HepG2 (cell line): ENCODE results near the gene PIK3C3. TPM values are rescaled to one million over a fixed set of nuclear protein-coding genes. Genes with fewer than 3 reads are reported as not detected.

Experiments used
- ATAC-seq: fragments of 200-7000 bp; cut with Tn5 transposase; 3 replicates; pipeline ENCODE4 v1.9.1; 2020; ENCODE audit warnings: mild to moderate bottlenecking, moderate library complexity
- BruUV-seq: library from RNA; stranded (reverse); fragments of 400-500 nt; replicated peaks from 2 replicates; lab custom pipeline; 2021; lab: Mats Ljungman, UMichigan
- CTCF ChIA-PET: fragments of 300-600 bp; formaldehyde crosslinking; extraction: SDS; loops from one replicate; lab custom pipeline; 2021; ENCODE audit warnings: low total read pairs, inconsistent platforms, low intra/inter-chr PET ratio; lab: Yijun Ruan, JAX
- POLR2A ChIA-PET: fragments of 350-600 bp; sonication (Branson Sonifier 250); formaldehyde crosslinking; loops from one replicate; lab custom pipeline; 2020; ENCODE audit warnings: antibody characterized with exemption, inconsistent platforms; lab: Yijun Ruan, JAX
- DNase-seq: peaks from one replicate; pipeline ENCODE4 v3.0.0-alpha.2; 2015; ENCODE audit warnings: low spot score
- FAIRE-seq: peaks from 3 replicates; lab custom pipeline; 2011; peaks lifted over from hg19 to GRCh38; lab: Jason Lieb, UNC
- H2AFZ ChIP-seq: one replicate; pipeline ENCODE4 v1.6.1; 2011; ENCODE audit warnings: low read length, inconsistent platforms
- H3K27ac ChIP-seq: fragments of 300-600 bp; 3 replicates; pipeline ENCODE4 v1.8.0; 2011; ENCODE audit warnings: mixed run types, mild to moderate bottlenecking, mixed read lengths, low read length, inconsistent platforms; ENCODE audit not compliant: insufficient read depth; ENCODE audit errors: extremely low read length
- H3K27me3 ChIP-seq, 2 experiments: fragments of 200-600 bp in 1 of 2; 2 replicates in 1 of 2; 3 replicates in 1 of 2; pipeline versions ENCODE4 v1.6.0 to v1.8.0; 2011; ENCODE audit warnings: low read length in 2 of 2, mild to moderate bottlenecking in 2 of 2, moderate library complexity in 2 of 2, inconsistent platforms in 1 of 2; ENCODE audit not compliant: insufficient read depth in 2 of 2, control insufficient read depth in 1 of 2
- H3K36me3 ChIP-seq, 2 experiments: fragments of 200-600 bp in 1 of 2; replicated peaks in 1 of 2; 2 replicates in 1 of 2; 3 replicates in 1 of 2; pipeline versions ENCODE4 v1.5.1 to v1.8.0; 2011; ENCODE audit warnings: low read length in 2 of 2, inconsistent platforms in 1 of 2; ENCODE audit not compliant: insufficient read depth in 2 of 2, control insufficient read depth in 1 of 2
- H3K4me1 ChIP-seq: 2 replicates; pipeline ENCODE4 v1.5.1; 2012; ENCODE audit warnings: low read length, inconsistent platforms; ENCODE audit not compliant: insufficient read depth
- H3K4me2 ChIP-seq: 2 replicates; pipeline ENCODE4 v1.6.0; 2011; ENCODE audit warnings: low read depth, low read length, inconsistent platforms
- H3K4me3 ChIP-seq, 3 experiments: fragments of 200-600 bp in 1 of 3; sonication (generic), shearing (Covaris generic) in 1 of 3; replicated peaks in 1 of 3; 2 replicates each; pipeline ENCODE4 v1.5.1; 2011 to 2016; ENCODE audit warnings: low read length in 3 of 3, inconsistent platforms in 2 of 3, low read depth in 2 of 3, mild to moderate bottlenecking in 2 of 3, control low read depth in 1 of 3, mixed read lengths in 1 of 3; ENCODE audit not compliant: insufficient read depth in 1 of 3
- H3K79me2 ChIP-seq: one replicate; pipeline ENCODE4 v1.6.1; 2011; ENCODE audit warnings: low read length, inconsistent platforms; ENCODE audit not compliant: insufficient read depth
- H3K9ac ChIP-seq: 2 replicates; pipeline ENCODE4 v1.6.0; 2011; ENCODE audit warnings: mild to moderate bottlenecking, low read depth, low read length, inconsistent platforms; ENCODE audit not compliant: insufficient read depth
- H3K9me3 ChIP-seq: 2 replicates; pipeline ENCODE4 v1.5.1; 2012; ENCODE audit warnings: mild to moderate bottlenecking, low read length
- H4K20me1 ChIP-seq: 2 replicates; pipeline ENCODE4 v1.6.0; 2011; ENCODE audit warnings: inconsistent platforms, mild to moderate bottlenecking, low read length, moderate library complexity; ENCODE audit not compliant: insufficient read depth
- ARNT2 ChIP-seq: sonication (generic); formaldehyde crosslinking; IDR thresholded peaks from 2 replicates; pipeline ENCODE4 v1.8.0; 2022; ENCODE audit warnings: mild to moderate bottlenecking, low read depth, missing genetic modification reagents, moderate library complexity
- CCDC6 ChIP-seq: sonication (generic); formaldehyde crosslinking; IDR thresholded peaks from 2 replicates; pipeline ENCODE4 v1.8.1; 2022; ENCODE audit warnings: mild to moderate bottlenecking, missing genetic modification reagents, moderate library complexity
- CREB1 ChIP-seq, 2 experiments: fragments of 450-650 bp in 1 of 2; IDR thresholded peaks; 2 replicates each; pipeline ENCODE4 v1.6.1; 2016 to 2017; ENCODE audit warnings: control low read depth in 1 of 2, mild to moderate bottlenecking in 1 of 2, missing compliant biosample characterization in 1 of 2, missing genetic modification characterization in 1 of 2
- HNF1A ChIP-seq, 2 experiments: sonication (generic) in 1 of 2; formaldehyde crosslinking in 1 of 2; IDR thresholded peaks; 2 replicates each; pipeline versions ENCODE4 v1.4.0 to v1.6.1; 2016 to 2020; ENCODE audit warnings: borderline replicate concordance in 1 of 2, low read depth in 1 of 2, mild to moderate bottlenecking in 1 of 2, missing genetic modification reagents in 1 of 2
- ISL2 ChIP-seq: sonication (generic); formaldehyde crosslinking; IDR thresholded peaks from 2 replicates; pipeline ENCODE4 v1.5.0; 2020; ENCODE audit warnings: missing genetic modification reagents
- KDM4B ChIP-seq: sonication (generic); formaldehyde crosslinking; IDR thresholded peaks from 2 replicates; pipeline ENCODE4 v1.4.0; 2020; ENCODE audit warnings: missing genetic modification reagents
- RARG ChIP-seq: sonication (generic); formaldehyde crosslinking; IDR thresholded peaks from 2 replicates; pipeline ENCODE4 v1.4.0; 2020; ENCODE audit warnings: low read depth, mild to moderate bottlenecking, missing genetic modification reagents
- TMF1 ChIP-seq: sonication (generic); formaldehyde crosslinking; IDR thresholded peaks from 2 replicates; pipeline ENCODE4 v1.8.1; 2022; ENCODE audit warnings: low read depth, missing genetic modification reagents
- ZNF253 ChIP-seq: sonication (generic); formaldehyde crosslinking; IDR thresholded peaks from 2 replicates; pipeline ENCODE4 v1.8.0; 2022; ENCODE audit warnings: mild to moderate bottlenecking, missing genetic modification reagents, borderline replicate concordance
- ZNF335 ChIP-seq: sonication (generic); formaldehyde crosslinking; IDR thresholded peaks from 2 replicates; pipeline ENCODE4 v1.4.0; 2020; ENCODE audit warnings: missing genetic modification reagents
- ZNF883 ChIP-seq: sonication (generic); formaldehyde crosslinking; IDR thresholded peaks from 2 replicates; pipeline ENCODE4 v1.5.1; 2020; ENCODE audit warnings: mild to moderate bottlenecking, missing genetic modification reagents; ENCODE audit errors: not compliant biosample characterization
- WGBS: methylation state at CpG from one replicate; pipeline ENCODE4 v1.1.6; 2017; ENCODE audit warnings: low lambda C conversion rate; 5-methylcytosine and 5-hydroxymethylcytosine counted together
- in situ Hi-C: cut with HindIII; loops from 2 replicates; pipeline ENCODE4 v1.10.0; 2017; ENCODE audit warnings: low pct_unique_long_range_greater_than_20kb; ENCODE audit not compliant: extremely low pct_ligation_motif_present
- intact Hi-C: fragments of 100-400 bp; cut with micrococcal nuclease; formaldehyde crosslinking; loops from one replicate; pipeline ENCODE4 v1.10.0; 2022; ENCODE audit not compliant: unreplicated experiment
- polyA plus RNA-seq, 8 experiments: library from polyadenylated mRNA; depleted of rRNA in 3 of 8; stranded (reverse) in 7 of 8; unstranded in 1 of 8; fragments of >200 nt; fragmentation: Illumina TruSeq in 4 of 8; extraction: Trizol in 4 of 8; gene quantifications; 2 replicates each; pipeline versions ENCODE4 v1.2.1 to v1.2.3, GENCODE V29; 2011 to 2016; ENCODE audit warnings: low read depth in 4 of 8, missing spikeins in 1 of 8, mixed read lengths in 1 of 8; ENCODE audit not compliant: insufficient read depth in 1 of 8
- total RNA-seq, 5 experiments: library from RNA; depleted of rRNA; stranded (reverse); fragments of >200 nt; fragmentation: Illumina TruSeq; extraction: Trizol; gene quantifications; 2 replicates each; pipeline ENCODE4 v1.2.3, GENCODE V29; 2016; ENCODE audit warnings: low read depth in 1 of 5

PIK3C3 gene
- total and polyA plus RNA-seq, 2 of the 13 experiments (the other 11 are each of a cell fraction or from before 2014, with no cell fraction given), result 42.8 to 46.4 TPM

GRCh38 chr18:42114310-42114943, 159.4 kb downstream of the PIK3C3 start (continued):
- TF ChIP-seq CCDC6 (0 out of 2 replicates have a peak, but pooled peaks have one; percentile 32), ISL2 (CRISPR knock-in tag) (no peak), ZNF883 (CRISPR knock-in tag) (no peak)

- Histone ChIP-seq H3K9me3 (no peaks in the 10 kb centered on the region), H4K20me1 (no peaks in the 10 kb centered on the region), H2AFZ (no peak overlapping the region), H3K27me3 (no peaks in the 10 kb centered on the region), H3K4me1 (no peaks in the 10 kb centered on the region), H3K36me3 (no peaks in the 10 kb centered on the region), H3K4me2 (no peak overlapping the region), H3K4me3 (no peak overlapping the region), H3K9ac (no peak overlapping the region), H3K27ac (no peak overlapping the region), H3K79me2 (no peaks in the 10 kb centered on the region)
- no peak for ATAC-seq
- FAIRE-seq, result no peak
- in situ Hi-C loops (no loop called here), intact Hi-C loops (no loop called here)
- CTCF ChIA-PET, result no interaction called here
- 17% methylated on average over 1 of the region's 1 CpG for WGBS
- no TSS peak for BruUV-seq
- POLR2A ChIA-PET, result no interaction called here
- no peak for TF ChIP-seq KDM4B (CRISPR knock-in tag)
- no peak for TF ChIP-seq HNF1A (IDR thresholded peaks at IDR 0.05; ENCODE audit: low read depth)
- TF ChIP-seq HNF1A (CRISPR knock-in tag; IDR thresholded peaks at IDR 0.05; ENCODE audit: borderline replicate concordance), result no peak
- TF ChIP-seq ZNF253 (CRISPR knock-in tag), result no peak
- no peak for TF ChIP-seq TMF1
- peak; percentile 26; the same call in 1 of the 2 replicates for TF ChIP-seq CREB1 (IDR thresholded peaks at IDR 0.05)
- no peak for TF ChIP-seq CREB1 (CRISPR knock-in tag; IDR thresholded peaks at IDR 0.05)
- TF ChIP-seq RARG (CRISPR knock-in tag), result no peak
- TF ChIP-seq ARNT2, result no peak
- no peak for TF ChIP-seq ZNF335
- DNase-seq, result no peak
Measured at GRCh38 chr18:42126586-42126985, 171.6 kb downstream of the PIK3C3 start.
